Measurements from ENCODE around the gene NEUROD4.

DNA sequence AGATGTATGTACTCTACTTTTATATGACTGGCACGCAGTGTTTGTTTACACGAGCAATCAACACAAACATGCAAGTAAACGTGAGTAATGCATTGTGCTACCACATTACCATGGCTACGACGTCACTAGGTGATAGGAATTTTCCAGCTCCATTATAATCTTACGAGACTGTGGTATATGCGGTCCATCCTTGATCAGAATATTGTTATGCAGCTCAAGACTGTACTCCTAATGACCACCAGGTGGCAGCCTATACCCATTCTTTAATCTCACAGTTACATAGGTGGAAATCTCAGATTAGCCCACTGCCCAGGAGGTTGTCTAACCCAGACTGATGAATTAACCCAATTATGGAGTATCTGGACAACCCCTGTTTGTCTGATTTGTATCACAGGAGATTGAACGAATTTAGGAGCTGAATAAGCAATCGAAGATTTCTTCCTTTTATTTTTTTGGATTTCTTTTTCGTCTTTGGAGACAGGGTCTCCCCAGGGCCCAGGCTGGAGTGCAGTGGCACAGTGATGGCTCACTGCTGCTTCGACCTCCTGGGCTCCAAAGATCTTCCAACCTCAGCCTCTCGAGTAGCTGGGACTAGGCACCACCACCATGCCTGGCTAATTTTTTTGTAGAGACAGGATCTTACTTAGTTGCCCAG lies 26.5 kb upstream of the NEUROD4 start:
- TF ChIP-seq, protein P1, sequence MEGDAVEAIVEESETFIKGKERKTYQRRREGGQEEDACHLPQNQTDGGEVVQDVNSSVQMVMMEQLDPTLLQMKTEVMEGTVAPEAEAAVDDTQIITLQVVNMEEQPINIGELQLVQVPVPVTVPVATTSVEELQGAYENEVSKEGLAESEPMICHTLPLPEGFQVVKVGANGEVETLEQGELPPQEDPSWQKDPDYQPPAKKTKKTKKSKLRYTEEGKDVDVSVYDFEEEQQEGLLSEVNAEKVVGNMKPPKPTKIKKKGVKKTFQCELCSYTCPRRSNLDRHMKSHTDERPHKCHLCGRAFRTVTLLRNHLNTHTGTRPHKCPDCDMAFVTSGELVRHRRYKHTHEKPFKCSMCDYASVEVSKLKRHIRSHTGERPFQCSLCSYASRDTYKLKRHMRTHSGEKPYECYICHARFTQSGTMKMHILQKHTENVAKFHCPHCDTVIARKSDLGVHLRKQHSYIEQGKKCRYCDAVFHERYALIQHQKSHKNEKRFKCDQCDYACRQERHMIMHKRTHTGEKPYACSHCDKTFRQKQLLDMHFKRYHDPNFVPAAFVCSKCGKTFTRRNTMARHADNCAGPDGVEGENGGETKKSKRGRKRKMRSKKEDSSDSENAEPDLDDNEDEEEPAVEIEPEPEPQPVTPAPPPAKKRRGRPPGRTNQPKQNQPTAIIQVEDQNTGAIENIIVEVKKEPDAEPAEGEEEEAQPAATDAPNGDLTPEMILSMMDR (IDR thresholded peaks at IDR 0.05), result peak; percentile 75 to 89 (median 81)
- TF ChIP-seq POLR2A (IDR thresholded peaks at IDR 0.05), result no peak
- no peak for TF ChIP-seq EP300 (IDR thresholded peaks at IDR 0.05)

All from tibial nerve (tissue), 4 donors.